Stimulated activated CD4-positive, alpha-beta T cell treated with anti-CD3 and anti-CD28 coated beads, Interleukin-12 subunit alpha, Interleukin-12 subunit beta, amount 100 ng/mL, for 24 hours (primary cell): Measurements from ENCODE around the gene CDH23.

Experiments
- DNase-seq, 2 experiments: peaks; one replicate each; pipeline ENCODE4 v3.0.0-alpha.2; 2020; ENCODE audit warnings: low read depth in 2 of 2

Gene CDH23

DNA sequence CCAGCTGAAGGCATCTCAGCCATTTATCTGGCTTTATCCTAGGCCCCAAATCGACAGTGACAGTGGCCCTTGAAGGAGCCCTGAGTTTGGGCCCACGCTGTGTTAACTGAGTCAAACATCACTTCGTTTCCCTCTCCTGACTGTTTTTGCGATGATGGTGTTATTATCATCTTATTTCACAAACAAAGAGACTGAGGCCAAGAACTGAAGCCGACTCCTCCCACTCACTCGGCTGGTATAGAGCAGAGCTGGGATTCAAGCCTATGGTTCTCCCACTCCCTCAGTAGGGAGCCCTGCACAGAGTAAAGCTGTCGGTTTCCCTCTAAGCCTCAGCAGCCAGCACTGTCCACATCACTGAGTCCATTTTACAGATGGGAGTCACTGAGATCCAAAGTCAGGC, 141.0 kb downstream of the CDH23 start:
- no peak for DNase-seq

DNA sequence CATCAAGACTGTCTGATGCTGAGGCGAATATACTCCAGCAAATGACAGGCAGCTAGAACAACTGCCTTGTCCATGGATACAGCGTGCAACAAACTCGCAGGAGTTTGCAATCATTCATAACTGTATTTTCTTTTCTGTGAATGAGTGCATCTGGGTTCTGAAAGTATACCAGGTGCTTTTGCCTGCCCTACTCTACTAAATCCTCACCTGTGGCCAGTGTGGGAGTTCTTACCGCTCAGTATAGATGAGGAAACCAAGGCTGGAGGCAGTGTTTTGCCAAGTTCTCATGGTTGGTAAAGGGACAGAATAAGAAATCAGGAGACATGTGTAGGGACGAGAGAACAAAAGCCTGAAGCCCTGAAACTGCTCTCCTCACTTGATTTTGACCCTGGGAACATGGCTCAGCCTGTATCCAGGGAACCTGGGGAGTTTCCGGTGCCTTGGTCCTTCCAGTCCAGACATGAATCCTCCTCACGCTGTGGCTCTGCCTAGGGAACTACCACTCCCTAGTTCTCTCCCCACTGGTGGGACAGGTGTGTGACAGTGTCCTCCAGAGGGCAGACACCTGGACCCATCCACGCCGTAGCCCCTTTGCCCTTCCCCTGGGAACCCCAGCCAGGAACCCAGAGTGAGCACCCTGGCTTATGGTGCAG, 142.0 kb downstream of the CDH23 start:
- no peak for DNase-seq

GRCh38 chr10:71539442-71540118, 142.9 kb downstream of the CDH23 start:
- DNase-seq, result no peak

- no peak for DNase-seq
Observed at GRCh38 chr10:71542478-71542877, 145.8 kb downstream of the CDH23 start.

GRCh38 chr10:71543608-71544170, 147.0 kb downstream of the CDH23 start:
- DNase-seq, result no peak

GRCh38 chr10:71545001-71545400, 148.3 kb downstream of the CDH23 start:
- no peak for DNase-seq

GRCh38 chr10:71546220-71546619, 149.5 kb downstream of the CDH23 start:
- DNase-seq, result no peak

DNA sequence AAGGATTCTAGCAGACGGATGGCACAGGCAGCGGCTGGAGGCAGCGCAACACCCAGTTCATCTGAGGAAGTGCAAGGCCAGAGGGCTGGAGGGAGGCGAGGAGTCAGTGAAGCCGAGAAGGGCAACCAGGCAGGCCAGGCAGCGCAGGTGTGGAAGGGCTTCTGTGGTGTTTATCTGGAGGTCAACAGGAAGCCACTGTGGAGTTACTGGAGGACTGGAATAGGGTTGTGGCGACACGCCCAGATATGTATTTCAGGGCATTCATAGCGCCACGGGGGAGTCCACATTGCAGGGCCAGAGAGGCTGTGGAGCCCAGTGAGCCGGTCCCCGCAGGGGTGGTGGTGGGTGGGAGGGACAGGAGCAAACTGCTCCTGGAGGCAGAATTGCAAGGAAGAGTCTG, 150.6 kb downstream of the CDH23 start:
- DNase-seq, result no peak

DNA sequence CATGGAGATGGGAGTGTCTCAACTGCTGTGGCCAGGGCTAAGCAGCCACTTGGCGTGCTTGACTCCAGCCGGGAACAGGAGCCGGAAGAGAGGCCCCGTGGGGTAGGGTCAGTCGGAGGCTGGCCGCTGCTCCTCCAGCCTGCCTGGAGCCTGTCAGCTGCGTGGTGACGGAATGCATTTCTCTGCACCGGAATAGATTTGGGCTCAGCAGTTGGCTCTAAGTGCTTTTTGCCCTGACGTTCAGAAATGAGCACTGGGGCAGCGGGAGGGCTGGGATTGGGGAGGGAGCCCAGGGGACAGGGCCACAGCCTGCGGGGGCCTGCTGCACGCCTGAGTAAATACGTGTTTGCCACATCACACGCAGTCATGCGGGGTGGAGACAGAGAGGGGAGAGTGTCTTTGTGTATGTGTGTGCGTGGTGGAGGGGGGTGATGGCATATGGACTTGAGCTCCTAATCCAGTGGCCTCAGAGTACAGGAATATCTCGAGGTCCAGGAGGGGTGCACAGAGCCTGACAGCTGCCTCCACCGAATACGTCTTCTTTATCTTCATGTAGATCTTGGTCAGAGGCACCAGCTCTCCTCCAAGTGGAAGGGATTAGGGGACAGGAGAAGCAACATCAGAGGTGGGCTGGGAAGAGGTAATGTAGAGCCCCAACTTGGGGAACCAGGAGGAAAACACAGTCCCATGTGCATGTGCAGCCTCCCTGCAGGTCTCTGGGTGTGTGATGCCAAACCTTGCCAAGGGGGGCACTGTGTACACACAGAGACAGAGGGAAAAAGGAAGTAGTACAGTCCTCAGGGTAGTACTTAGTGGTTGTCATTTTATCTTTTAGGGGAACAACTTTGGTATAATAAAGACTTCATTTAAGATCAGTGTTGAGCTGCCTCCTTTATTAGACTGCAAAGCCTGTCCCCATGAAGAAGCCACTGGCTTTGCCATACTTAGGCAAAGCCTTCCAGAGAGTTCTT, 151.4 kb downstream of the CDH23 start:
- no peak for DNase-seq

DNA sequence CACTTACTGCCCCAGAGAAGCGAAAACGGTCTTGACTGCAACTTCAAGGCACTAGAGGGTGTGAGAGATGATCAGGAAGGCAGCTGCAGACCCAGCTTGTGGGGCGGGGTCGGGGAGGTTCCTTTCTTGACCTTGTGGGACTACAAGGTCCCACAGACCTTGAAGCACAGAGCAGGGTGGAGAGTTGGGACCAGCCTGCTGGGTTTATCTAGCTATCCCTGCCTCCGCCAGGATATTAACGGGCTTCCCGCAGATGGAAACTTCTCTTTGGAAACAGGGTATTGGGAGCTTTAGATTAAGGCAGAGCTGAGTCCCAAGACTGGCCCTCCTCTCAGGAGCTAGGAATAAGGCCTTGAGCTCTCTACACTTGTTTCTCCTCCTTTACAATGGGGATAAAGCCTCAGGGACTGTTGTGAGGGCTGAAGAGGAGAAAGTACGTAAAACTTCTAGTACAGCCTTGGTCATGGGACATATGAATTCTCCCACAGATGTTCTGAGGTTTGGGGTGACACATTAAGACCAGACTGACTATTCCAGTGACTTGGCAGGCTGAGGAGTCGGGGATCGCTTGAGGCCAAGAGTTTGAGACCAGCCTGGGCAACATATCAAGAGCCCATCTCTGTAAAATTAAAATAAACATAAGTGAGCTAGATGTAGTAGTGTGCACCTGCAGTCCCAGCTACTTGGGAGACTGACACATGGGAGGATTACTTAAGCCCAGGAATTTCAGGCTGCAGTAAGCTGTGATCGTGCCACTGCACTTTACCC, 153.2 kb downstream of the CDH23 start:
- no peak for DNase-seq

DNA sequence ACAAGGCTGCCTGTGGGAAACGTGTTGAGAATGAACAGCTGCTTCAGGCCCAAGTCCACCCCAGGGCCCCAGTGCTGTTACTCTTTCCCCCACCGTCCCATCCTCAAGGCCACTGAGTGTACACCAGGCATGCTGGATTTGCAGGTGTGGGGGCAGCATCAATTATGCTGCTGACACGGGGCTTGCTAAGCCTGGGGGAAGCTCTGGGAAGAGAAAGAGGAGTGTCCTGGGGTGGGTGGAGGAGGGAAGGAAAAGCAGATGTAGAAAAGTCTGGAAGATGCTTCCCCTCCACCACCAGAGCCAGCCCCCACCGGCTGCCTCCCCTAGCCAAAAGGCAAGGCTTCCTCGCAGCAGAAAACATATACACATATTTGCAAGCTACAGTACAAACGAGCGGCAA, 153.9 kb downstream of the CDH23 start:
- DNase-seq, result no peak

GRCh38 chr10:71551970-71552369, 155.2 kb downstream of the CDH23 start:
- DNase-seq, result no peak

DNA sequence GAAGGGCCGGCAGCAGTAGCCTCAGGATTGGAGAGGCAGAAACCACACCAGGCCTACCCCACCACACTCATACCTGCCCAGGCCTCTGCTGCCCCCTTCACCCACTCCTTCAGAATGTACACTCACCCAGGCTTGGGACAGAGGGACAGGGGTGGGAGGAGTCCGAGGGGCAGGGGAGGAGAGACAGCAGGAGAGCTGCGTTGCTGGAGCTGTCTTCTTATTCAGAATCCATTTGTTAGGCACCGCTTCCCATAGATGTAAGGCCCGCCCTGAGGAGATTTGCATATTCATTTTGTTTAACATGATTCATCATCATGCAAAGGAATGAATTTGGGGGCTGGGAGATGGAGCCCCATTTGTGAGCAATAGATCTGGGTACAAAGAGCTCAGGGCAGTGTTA, 156.7 kb downstream of the CDH23 start:
- DNase-seq, result no peak

DNA sequence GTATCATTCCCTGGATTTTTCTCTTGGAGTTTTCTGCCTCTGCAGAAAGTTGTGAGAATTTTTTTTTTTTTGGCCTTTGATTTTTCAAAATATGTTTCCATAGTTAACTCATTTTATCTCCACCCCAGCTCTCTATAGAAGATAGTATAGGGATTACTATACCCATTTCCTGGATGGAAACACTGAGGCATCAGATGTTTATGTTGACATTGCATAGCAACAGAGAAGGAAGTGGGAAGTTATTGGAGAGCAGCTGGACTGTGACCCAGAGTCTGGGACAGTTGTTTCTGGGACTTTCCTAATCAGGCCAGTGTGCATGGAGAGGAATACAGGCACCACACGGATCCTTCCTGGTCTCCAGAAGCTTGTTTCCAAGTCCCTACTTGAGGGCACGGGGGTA, 158.0 kb downstream of the CDH23 start:
- DNase-seq, result no peak

- no peak for DNase-seq
Observed at GRCh38 chr10:71555087-71555723, 158.5 kb downstream of the CDH23 start.

DNA sequence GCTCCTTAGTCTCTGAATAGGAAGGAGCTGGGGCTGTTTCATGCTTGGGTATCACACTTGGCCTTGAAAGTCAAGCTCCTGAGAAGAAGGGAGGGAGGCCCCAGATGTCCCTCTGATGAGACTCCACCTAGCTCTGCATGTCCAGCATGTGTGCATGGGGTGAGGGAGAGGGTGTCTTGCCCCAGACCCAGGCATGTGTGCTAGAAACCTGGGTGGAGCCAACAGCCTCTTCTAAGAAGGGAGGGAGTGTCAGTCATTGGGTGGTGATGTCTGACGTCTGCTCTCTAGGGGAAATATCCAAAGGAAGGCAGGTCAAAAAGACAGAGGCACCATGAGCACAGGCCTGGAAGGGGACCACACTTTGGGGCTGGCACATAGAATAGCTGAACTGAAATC, 159.0 kb downstream of the CDH23 start:
- DNase-seq, result no peak

GRCh38 chr10:71558991-71559390, 162.3 kb downstream of the CDH23 start:
- DNase-seq, result no peak

GRCh38 chr10:71561003-71561574, 164.4 kb downstream of the CDH23 start:
- DNase-seq, result no peak

- DNase-seq, result no peak
Observed at GRCh38 chr10:71562181-71562580, 165.5 kb downstream of the CDH23 start.

DNA sequence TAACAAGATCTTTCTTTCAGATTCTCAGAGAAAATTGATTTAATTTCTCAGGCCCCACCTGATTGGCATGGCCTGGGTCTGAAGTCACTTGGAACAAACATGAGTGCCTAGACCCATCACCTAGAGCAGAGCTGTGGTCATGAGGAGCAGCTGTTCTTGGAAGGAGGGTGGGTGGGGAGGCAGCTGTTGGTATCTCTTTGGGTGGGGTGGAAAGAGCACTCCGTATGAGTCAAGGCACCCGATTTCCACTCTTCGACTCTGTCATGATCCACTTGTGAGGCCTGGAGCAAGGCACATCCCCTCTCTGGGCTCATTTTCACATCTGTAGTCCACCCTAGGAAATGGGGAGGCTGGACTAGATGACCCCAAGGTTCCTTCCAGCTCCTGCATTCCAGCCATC, 166.2 kb downstream of the CDH23 start:
- DNase-seq, result no peak
